OCI-LY3 (cell line): ENCODE measurements around the gene VPS13D.

Experiments used
- EZH2phosphoT487 ChIP-seq: fragments of 200-600 bp; shearing (Covaris generic); IDR thresholded peaks from 2 replicates; pipeline ENCODE4 v1.6.1; 2018; ENCODE audit warnings: antibody characterized with exemption, mixed run types, low read depth
- TF ChIP-seq, protein P1 (sequence below): fragments of 200-600, 300-600 bp; sonication (generic); IDR thresholded peaks from 2 replicates; pipeline ENCODE4 v1.5.1; 2014; ENCODE audit warnings: antibody characterized with exemption, low read length, low read depth

DNA sequence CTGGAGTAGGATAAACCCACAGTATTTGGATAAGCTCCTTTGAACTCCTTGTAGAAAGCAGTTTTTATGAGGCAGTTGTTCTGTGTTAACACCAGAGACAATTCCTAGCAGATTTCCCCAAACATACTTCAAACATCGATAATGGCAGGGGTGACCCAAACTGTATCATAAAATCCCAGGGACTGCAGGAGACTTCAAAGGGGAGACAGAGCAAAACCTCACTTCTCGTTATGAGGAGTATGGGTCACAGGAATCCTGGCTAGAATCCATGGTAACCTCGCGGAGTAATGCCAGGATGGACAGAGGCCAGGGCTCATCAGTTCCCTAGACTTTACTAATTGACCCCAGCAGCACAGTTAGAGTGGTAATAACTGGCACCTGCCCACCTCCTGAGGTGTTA lies 240.2 kb downstream of the VPS13D start:
- TF ChIP-seq, protein P1, sequence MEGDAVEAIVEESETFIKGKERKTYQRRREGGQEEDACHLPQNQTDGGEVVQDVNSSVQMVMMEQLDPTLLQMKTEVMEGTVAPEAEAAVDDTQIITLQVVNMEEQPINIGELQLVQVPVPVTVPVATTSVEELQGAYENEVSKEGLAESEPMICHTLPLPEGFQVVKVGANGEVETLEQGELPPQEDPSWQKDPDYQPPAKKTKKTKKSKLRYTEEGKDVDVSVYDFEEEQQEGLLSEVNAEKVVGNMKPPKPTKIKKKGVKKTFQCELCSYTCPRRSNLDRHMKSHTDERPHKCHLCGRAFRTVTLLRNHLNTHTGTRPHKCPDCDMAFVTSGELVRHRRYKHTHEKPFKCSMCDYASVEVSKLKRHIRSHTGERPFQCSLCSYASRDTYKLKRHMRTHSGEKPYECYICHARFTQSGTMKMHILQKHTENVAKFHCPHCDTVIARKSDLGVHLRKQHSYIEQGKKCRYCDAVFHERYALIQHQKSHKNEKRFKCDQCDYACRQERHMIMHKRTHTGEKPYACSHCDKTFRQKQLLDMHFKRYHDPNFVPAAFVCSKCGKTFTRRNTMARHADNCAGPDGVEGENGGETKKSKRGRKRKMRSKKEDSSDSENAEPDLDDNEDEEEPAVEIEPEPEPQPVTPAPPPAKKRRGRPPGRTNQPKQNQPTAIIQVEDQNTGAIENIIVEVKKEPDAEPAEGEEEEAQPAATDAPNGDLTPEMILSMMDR = no peak
- no peak for TF ChIP-seq EZH2phosphoT487
